T1000 (cell line): ENCODE measurements around the gene TCP11L2.
"Not testable (repeated sequence)": the region's sequence is repeated elsewhere in the genome, so short reads cannot be mapped to it uniquely, and the experiment has no call there.

Experiments
- DNase-seq: peaks from one replicate; lab custom pipeline; 2025; ENCODE audit warnings: mixed read lengths; lab: John Stamatoyannopoulos, UW

TCP11L2 gene

DNA sequence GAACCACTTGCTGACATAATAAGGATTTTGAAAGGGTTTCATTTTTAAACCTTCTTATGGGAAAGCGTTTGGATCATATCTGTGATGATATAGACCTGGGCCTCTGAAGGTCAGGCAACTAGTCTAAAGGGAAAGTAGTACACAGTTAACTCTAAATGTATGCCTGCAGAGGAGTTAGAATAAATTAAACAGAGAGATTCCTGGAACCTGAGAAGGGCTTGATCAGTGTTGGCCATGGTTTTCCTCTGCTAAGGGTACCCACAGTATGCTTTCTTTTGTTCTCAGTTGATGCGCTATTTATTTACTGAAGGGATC lies 40.6 kb downstream of the TCP11L2 start:
- DNase-seq = no peak

DNA sequence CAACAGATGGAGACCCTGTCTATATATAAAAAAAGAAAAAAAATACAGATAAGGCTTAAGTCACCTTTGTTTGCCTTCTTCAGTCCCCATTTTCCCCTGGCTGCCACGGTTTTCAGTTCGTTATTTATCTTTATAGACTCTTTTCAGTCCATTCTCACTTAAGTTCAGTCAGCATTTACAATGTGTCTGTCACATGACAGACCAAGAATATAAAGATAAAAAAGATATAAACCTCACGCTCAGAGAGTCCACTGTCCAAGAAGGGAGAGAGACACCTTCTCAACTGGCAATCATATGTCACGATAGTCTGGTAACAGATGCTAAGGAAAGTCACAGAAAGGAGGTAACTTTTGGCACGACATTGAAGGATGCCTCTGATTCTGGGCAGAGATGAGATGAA lies 41.6 kb downstream of the TCP11L2 start:
- DNase-seq = no peak

DNA sequence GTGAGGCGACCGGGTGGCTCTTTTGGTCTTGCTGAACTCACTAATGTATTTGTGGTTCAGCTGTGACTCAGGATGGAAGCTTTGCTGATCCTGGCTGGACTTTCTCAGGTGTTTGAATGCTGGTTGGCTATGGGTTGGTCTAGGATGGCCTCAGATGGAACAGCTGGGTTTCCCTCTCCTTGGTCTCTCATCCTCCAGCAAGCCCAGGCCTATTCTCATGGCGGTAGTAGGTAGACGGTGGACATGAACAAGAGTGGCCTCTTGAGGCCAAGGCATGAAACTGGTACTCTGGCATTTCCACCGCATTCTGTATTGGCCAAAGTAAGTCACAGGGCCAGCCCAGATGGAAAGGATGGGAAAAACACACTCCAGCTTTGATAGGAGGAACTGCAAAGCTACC lies 43.2 kb downstream of the TCP11L2 start:
- no peak for DNase-seq

DNA sequence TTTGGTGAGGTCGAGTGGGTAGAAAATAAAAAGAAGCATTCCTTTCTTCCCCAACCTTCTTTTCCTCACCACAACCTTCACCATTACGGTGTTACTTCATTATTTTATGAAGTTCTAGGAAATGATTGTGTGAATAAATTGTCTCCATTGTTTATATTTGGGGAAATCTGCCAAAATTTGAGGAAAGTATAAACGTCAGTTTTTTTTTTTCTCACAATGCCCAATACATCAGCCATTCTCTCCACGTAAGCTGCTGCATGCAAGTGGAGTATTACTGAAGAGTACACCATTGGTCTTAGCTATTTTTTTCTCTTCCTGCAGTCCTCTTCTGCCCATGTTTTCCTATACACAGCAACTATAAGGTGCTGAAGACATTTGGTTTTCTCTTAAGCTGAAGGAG lies 45.9 kb downstream of the TCP11L2 start:
- no peak for DNase-seq

DNA sequence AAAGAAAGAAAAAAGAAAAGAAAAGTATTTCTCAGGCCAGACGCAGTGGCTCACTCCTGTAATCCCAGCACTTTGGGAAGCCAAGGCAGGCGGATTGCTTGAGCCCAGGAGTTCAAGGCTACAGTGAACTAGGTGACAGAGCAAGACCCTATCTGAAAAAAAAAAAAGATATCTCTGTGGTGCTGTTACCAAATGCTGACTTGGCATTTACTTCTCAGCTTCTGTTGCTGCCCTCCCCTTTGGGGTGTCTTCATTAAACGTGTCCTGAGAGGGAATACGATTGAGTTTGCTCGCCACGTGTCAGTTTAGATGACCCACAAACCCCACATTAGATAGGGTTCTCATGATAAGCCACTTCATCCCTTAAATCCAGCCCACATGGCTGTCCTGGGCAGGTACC lies 50.6 kb downstream of the TCP11L2 start:
- no peak for DNase-seq

DNA sequence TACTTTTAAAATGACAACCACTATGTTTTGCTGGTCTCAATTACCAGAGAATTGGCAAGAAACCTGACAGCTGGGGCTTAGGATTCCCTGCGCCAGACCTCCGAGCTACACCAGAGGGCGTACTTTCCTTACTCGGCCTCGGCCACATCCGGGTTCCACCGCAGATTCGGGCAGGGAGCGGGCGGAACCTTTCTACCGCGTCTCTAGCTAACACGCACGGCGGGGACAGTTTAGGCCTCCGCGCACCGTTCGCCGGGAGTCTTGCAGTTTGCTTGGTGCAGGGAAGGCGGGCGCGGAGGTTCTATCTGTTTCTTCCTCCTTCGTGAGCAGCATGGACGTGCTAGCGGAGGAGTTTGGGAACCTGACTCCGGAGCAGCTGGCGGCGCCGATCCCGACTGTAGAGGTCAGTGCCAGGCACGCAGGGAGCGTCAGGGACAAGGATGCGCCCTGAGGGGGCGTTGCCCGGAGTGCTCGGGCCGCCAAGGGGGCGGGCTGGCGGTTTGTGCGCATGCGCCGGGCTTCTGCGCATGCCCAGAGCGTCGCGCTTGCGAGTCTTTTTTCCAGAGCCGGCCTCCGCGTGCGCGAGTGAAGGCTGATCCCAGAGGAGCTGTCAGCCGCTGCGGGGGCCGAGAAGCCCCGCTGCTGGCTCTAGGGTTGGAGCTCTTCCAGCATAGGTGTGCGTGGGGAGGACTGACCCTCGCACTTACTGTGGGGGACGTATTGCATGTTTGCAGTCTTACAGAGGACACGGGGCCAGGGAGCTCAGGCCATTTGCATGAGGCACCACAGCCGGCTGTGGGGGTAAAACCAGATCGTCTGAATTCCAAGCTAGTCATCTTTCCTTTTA lies 55.2 kb downstream of the TCP11L2 start, which contains the start of gene POLR3B:
POLR3B (plus strand) TSS at position 200 of the 847 bp plus-strand sequence; CDS start at position 332, 132 bp downstream.
- peak; percentile 93 for DNase-seq

DNA sequence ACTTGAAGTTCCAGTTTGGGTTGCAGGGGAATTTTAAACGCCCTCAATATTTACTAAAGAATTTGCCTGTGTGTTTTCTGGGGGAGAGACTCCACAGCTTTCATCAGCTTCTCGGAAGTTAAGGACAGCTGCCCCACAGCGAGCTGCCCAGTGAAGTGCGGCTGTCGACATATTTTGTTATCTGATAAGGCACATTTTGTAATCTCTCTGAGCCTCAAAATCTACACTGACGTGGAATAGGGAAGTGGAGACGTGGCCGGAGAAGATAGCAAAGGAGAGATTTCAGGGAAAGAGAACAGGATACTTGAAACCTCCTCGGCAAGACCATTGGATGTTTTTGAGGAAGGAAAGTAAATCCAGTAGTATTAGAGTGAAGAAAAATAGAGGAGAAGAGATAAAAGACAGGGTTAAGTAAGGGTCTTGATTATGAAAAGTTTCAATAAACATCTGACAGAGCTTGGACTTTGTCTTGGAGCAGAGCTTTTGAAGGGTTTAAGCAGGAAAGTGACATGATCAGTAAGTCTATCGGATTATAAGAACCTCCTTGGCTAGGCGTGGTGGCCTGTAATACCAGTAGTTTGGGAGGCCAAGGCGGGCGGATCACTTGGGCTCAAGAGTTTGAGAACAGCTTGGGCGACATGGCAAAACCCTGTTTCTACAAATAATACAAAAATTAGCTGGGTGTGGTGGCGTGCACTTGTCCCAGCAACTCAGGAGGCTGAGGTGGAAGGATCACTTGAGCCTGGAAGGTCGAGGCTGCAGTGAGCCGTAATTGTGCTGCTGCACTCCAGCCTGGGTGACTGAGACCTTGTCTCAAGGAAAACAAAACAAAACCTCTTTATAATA lies 56.1 kb downstream of the TCP11L2 start:
- no peak for DNase-seq

DNA sequence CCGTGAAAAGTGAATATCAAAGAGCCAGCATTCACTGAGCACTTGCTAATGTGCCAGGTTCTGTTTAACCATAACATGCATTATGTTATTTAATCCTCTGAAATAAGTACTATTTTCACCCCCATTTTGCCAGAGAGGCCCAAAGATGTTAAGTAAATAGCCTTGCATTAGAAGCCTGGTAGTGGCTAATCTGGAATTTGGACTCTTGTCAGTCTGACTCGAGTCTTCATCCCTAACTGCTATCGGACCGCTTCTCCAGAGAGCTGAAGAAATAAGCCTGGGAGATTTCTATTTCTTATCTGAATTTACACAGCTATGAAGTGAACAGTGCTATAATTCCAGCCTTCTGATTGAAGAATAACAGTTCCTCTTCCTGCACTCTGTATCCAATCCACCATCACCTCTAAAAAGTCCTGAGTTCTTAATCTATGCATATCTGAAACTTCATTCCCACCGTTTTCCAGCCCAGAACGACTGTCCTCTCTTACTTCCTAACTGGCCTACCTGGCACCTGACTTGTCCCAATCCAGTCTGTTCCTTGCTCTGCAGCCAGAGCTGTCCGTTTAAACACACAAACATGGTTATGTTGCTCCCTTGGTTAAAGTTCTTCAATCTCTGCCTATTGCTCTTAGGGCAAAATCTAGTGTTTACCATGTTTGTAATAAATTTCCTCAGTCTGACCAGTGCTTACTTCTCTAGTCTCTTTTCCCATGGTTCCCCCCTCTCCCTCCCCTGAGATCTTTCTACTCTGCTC lies 57.3 kb downstream of the TCP11L2 start:
- no peak for DNase-seq

DNA sequence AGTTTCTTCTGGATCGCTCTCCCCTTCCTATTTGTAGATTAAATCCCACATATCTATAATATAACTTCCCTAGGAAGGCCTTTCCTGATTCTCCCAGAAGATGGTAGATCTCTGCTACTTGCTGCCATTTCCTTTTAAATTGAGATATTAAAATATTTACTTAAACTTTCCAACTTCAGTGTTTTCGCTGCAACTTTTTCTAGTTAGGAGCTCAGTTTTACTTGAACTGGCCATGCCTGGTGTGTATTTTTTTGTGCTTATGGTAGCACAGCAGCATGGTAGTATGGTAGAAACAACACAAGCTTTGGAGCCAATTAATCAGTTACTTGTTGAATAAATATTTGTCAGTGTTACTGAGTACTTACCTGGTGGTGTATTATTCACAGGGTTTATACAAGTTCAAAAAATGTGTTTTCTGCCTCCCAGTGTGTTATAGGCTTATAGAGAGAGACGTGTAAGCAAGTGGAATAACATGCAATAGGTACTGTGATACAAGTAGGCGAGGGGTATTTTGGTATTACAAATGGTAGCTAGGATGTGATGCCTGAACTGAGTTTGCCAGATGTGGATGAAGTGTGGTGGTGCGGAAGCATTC lies 58.0 kb downstream of the TCP11L2 start:
- DNase-seq = no peak

DNA sequence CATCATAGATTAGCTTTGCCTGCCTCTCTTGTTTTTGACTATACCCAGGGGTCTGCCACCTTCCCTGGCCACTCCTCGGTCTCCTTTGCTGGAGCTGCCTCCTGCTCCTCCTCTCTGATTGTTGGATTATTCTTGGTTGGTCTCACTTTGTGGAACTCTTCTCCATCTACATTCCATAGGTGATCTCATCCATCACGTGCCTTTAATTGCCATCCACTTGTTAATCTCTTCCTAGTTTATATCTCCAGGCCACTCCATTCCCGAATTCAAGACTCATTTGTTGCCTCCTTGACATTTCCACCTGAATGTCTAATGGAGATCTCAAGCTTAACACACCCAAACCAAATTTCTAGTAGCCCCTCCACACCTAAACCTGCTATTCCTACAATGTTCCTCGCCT lies 60.4 kb downstream of the TCP11L2 start:
- DNase-seq = no peak

DNA sequence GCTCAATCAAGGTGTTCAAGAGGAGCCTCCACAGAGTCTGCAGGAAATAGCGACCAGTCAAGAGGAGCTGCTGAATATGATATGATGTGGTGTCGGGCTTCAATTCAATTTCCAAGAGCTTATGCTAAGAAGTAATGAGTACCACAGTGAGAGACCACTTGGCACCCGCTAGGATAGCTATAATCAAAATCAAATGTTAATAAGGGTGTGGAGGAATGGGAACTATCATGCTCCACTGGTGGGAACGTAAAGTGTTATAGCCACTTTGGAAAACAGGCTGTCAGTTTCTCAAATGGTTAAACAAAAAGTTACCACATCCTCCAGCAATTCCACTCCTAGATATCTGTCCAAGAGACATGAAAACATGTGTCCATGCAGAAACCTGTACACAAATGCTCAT lies 61.7 kb downstream of the TCP11L2 start:
- no peak for DNase-seq

DNA sequence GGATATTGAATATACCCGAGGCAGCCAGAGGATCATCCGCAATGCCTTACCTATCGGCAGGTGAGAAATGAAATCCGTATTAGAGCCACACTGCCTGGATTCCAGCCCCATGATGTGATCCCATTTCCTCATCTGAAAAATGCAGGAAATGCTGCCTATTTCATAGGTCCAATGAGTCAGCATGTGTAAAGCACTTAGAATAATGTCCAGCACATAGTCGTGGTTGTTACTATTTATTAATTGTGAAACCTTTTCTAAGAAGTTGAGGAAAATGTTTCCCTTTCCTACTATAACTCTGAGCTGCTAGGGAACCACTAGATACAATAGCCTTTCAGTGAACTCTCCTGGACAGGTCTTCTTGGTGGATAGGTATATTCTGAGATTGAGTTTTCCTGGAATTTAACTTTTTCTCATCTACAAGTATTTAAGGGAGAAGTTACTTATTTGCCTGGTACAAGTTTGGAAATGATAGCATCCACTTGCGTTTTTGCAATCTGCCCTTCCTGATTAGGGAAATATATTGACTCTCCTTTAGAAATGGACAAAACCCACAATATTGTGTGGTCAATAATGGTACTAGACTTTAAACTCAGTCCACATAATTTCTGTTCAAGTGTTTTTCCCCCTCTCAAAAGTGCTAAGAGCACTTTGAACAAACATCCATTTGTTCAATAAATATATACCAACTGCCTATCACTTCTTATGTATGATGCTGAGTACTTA lies 67.3 kb downstream of the TCP11L2 start:
- no peak for DNase-seq

DNA sequence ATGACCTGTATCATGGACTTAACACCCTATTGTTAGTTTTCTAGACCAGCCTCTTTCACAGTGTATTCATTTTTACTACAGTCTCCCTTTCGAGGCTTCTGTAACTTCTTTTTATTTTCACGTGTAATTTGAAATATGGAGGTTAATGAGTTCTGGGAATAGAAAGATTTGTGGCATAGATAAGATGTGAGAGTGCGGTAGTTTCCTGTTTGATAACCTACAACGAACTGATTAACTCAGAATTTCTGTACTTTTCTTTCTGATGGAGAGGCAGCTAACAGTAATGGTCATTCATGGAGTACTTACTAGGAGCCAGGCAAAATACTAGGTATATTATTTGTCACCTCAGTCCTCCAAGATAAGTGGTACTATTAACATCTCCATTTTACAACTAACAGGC lies 76.3 kb downstream of the TCP11L2 start:
- DNase-seq = no peak

DNA sequence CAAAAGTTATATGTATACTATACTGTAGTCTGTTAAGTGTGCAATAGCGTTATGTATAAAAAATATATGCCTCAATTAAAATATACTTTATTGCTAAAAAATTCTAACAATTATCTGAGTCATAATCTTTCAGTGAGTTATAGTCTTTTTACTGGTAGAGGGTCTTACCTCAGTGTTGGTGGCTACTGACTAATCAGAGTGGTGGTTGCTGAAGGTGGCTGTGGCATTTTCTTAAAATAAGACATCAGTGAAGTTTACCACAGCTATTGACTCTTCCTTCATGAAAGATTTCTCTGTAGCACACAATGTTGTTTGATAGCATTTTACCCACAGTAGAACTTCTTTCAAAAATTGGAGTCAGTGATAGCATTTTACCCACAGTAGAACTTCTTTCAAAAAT lies 78.4 kb downstream of the TCP11L2 start:
- DNase-seq = no peak

DNA sequence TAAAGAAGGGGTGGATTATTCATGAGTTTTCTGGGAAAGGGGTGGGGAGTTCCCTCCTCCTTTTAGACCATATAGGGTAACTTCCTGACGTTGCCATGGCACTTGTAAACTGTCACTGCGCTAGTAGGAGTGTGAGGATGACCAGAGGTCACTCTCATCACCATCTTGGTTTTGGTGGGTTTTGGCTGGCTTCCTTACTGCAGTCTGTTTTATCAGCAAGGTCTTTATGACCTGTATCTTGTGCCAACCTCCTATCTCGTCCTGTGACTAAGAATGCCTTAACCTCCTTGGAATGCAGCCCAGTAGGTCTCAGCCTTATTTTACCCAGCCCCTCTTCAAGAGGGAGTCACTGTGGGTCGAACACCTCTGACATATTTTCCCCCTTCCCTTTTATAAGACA lies 79.3 kb downstream of the TCP11L2 start:
- DNase-seq = not testable (repeated sequence)

DNA sequence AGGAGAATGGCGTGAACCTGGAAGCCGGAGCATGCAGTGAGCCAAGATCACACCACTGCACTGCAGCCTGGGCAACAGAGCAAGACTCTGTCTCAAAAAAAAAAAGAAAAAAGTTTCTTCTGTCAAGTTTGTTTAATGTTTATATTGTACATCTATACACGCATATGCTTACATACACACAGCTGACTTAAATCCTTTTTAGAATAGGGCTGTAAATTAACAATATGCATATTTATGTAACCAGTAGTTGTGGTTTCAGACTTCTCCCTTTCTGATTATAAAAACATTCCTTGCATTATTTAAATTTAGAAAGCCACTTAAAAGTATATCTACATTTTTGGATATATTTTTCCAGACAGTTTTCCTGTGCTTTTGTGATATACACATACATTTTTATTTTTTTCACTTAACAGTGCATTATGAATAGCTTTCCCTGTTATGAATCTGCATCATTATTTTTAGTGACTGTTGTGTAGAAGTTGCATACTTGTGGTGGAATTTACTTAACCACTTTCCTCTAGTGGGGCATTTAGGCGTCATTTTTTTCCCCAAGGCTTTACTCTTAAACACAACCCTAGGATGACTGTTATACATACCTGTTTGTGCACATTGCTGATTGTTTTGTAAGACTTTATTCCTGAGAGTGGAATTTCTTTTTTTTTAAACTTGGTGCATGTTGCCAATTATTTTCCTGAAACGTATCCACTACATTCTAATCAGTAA lies 84.4 kb downstream of the TCP11L2 start:
- no peak for DNase-seq

DNA sequence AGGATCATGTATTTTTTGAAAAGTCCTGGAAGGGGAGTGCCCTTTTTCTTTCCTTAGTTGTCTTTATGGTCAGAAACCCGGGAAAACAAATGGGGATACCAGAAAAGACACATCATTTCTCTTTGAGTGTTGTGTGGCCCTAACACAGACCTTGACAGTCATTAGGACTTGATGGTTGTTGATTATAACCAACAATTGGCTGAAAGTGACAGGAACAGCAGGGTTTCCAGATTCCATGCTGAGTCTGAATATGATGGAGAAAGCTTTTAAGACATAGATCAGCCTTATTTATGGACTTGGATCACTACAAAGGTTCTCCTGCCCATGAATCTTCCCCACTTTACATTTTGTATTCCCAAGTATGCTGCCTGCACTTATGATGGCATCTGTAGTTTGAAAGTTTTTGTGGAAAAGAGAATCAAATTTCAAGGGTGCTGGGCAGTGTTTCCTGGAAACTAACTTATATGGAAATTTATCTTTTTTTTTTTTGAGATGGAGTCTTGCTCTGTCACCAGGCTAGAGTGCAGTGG lies 85.4 kb downstream of the TCP11L2 start:
- no peak for DNase-seq

DNA sequence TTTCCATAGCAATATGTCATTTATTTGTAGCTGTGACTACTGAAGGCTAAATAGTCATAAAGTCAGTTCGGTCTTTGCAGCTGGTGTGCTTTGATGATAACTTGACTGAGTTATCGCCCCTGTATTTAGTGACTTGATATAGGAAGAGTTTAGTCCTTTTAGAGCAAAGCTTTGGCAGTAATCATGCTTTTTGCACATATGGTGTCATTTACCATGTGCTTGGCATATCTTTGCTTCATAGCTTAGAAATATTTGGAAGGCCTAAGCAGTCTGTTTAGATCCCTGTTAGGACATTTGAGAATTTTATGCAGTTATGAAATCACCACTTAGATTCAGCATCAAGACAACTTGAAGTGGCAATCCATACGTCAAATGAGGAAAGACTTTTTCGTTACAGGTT lies 86.6 kb downstream of the TCP11L2 start:
- DNase-seq = no peak

DNA sequence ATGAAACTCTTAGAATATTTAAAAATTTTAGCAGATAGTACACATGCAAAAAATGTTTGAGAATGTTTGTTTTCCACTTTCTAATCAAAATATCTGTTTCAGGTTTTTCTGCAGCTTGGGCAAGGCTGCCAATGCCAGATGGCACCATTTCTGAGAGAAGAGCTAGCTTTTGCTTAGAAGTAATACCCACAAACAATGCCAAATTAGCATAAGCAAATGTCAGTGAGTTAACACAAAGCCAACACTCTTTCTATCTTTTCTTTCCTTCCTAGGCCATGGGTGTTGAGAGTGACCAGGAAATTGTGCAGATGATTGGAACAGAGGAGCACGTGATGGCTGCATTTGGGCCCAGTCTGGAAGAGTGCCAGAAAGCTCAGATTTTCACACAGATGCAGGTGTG lies 90.2 kb downstream of the TCP11L2 start:
- DNase-seq = no peak
